GM21619 (cell line): Measurements from ENCODE around the gene MLLT1.

Experiments
- ATAC-seq: cut with Tn5 transposase; IDR thresholded peaks from one replicate; pipeline ENCODE4 v1.9.1; 2021; ENCODE audit not compliant: unreplicated experiment

Gene MLLT1

DNA sequence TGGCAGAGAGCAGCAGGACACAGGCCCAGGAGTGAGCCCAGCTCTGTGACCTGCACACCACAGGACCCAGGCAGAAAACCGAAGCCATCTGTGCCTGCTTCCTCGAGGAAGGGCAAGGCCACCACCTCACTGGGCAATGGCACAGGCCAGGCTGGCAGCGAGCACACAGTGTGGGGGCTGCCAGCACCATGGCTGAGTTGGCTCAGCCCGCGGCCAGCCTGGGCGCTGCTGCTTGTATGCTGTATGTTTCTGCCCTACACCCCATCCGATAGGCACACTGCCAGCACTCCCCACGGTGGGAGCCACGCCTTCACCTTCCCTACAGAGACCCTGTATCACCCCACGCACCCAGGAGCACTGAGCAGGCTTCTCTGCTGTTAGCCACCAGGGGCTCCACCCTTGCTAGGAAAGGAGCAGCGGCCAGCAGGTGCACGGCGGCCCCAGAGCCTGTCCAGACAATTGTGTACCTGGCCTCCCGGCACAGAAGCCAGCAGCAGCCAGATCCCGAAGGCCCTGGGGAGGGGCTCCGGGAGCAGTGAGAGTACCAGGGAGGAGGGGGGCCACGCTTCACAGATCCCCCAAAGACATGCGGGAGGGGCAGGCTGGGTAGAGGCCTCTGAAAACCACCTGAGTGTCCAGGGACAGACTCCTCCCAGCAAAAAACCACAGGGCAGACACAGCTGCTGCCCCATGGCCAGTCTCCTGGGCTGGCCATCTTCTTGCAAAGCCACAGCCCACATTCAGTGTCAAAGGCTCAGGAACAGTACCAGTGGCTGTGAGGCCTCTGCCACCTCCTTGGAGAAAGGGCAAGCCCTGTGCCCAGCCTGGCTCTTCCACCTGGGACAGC, 56.1 kb downstream of the MLLT1 start:
- ATAC-seq: no peak

- no peak for ATAC-seq
Measured at GRCh38 chr19:6222884-6223283, 56.9 kb downstream of the MLLT1 start.

DNA sequence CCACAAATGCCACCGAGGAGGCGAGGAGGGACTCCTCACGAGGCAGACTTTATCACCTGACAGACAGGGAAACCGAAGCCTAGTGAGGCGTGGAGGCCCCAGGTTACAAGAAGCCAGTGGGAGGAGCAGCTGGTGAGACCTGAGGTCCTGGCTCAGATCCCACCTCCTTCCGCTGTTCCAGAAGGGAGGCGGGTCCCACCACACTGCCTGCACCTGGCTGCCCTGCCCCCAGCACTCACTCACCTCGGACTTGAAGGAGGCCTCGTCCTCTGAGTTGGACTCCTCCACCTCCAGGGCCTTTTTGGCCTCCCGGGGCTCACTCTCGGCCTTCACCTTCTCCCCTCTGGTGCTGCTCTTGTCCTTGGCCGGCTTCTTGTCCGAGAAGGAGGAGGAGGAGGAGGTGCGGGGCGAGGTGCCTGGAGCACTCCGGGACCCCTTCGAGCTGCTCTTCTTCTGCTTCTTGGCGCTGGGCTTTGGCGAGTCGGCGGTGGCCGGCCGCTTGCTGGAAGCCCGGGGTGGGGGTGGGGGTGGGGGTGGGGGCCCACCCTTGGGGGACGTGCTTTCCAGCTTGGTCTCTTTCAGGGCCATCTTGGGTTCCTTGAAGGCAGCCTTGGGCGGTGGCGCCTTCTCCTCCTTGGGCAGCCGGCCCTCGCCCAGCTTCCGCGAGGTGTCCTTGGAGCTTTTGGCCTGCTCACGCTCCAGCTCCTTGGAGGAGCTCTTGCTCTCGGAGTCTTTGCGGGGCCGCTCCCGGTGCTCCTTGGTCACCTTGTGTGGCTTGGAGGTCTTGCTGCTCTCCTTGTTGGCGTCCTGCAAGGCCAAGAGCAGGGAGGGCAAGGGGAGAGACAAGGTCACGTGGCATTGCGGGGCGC, 57.7 kb downstream of the MLLT1 start:
- ATAC-seq: no peak

- ATAC-seq: no peak
Measured at GRCh38 chr19:6221220-6221877, 58.4 kb downstream of the MLLT1 start.

DNA sequence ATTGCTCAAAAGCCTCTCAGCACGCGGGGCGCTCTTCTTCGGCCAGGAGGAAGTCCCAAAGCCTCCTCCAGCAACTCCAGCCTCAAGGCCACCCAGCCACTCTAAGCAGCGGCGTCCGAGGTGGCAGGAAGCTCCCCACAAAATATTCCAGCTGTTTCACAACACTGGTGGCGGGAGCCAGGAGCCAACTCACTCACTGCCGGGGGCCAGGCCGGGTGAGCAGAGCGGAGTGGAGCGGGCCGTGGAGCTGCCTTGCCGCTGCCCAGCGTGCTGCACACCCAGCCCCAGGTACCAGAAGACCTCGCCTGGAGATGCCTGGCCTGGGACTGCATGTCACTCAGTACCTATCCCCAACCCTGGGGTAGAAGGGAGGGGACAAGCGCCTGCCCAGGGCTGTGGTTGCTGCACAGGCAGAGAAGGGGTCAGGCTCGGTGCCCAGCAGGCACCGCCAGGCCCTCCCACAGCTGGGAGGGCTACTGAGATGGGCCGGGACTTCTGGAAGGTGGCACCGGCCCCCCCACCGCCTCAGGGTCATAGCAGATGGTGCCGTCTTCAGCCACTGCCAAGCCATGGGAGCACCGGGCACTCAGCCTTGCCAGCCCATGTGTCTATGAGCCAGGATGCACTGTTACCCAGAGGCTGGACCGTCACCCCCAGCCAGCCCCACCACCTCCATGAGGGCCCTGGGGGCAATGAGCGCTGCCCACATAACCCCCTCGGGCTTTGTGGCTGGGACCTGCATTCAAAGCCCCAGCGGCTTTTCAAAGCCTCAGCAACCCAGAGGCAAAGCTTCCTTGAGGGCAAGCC, 59.2 kb downstream of the MLLT1 start:
- no peak for ATAC-seq

- ATAC-seq: no peak
Measured at GRCh38 chr19:6219586-6220290, 60.0 kb downstream of the MLLT1 start.

- no peak for ATAC-seq
Measured at GRCh38 chr19:6219147-6219525, 60.6 kb downstream of the MLLT1 start.

DNA sequence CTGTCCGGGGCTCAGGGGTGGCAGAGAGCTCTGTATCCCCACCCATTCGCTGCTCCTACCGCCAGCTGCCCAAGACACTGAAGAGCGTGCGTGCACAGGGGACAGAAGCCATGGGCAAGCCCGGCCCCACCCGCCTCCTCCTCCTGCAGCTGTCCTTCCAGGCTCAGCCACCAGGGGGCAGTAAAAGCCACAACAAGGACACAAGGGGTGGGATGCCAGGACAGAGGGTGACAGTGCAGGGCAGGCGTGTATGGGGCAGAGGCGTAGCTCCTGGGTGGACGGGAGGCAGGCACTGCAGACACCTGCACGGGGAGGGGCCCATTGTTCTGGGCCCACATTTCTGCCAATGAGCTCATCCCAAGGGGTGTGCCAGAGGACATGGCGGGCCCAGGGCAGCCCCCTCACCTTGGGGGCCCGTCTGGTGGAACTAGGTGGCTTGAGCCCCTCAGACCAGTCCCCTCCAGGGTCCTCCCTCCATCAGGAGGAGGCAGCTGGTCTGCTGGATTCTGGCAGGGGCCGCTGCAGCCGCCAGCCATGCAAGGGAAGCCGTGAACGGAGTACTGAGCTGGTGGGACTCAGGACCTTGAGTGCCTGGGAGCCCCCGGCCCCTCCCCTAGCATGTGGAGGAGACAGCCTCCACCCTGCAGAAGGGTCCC, 61.2 kb downstream of the MLLT1 start:
- ATAC-seq: no peak

- ATAC-seq: no peak
Measured at GRCh38 chr19:6217752-6218334, 61.9 kb downstream of the MLLT1 start.

- no peak for ATAC-seq
Measured at GRCh38 chr19:6216996-6217751, 62.6 kb downstream of the MLLT1 start.

GRCh38 chr19:6216236-6216995, 63.4 kb downstream of the MLLT1 start:
- ATAC-seq: no peak

DNA sequence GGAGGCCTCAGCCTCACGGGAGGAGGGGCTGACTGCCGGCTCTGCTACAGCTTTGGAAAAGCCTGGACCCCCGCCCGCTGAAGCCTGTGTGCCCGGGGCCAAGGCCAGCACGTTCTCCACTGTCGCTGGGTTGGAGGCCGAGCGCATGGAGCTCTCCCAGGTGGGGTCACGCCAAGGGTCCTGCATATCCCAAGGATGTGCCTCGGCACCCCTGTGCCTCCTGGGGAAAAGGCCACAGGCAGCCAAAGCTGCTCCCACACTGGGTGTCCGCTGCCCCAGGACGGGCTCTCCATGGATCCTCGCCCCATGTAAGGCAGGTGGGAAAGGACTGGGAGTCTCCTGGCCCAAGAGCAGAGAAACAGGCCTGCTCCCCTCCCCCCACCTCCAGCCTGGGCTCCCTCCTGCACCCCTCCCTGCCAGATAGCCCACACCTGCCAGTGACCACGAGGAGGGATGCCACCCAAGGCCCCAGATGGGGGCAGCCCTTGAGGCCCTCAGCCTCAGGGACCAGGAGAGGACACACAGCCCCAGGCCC, 64.0 kb downstream of the MLLT1 start:
- ATAC-seq: no peak

GRCh38 chr19:6214881-6215541, 64.8 kb downstream of the MLLT1 start:
- no peak for ATAC-seq

GRCh38 chr19:6213696-6214641, 65.8 kb downstream of the MLLT1 start:
- no peak for ATAC-seq

DNA sequence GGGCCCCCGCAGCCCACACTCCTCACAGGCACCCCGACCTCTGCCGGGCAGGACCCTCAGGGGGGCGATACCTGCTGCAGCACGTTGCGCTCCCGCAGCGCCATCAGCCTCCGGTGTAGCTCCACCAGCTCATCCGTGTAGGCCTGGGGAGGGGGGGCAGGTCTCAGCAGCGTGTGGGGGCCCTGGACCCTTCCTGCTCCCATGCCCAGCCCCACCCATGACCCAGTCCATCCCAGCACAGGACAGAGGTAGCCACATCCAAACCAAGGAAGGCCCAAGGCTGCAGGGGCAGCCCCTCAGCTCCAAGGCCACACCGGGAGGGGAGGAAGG, 66.5 kb downstream of the MLLT1 start:
- ATAC-seq: no peak
